Activated CD8-positive, alpha-beta memory T cell treated with anti-CD3 and anti-CD28 coated beads, Interleukin-2, amount 50 U/mL, for 24 hours (primary cell): ENCODE results near the gene KRT26.

Source experiments
- DNase-seq: peaks from one replicate; pipeline ENCODE4 v3.0.0-alpha.2; 2020; ENCODE audit errors: extremely low read depth

KRT26 gene

DNA sequence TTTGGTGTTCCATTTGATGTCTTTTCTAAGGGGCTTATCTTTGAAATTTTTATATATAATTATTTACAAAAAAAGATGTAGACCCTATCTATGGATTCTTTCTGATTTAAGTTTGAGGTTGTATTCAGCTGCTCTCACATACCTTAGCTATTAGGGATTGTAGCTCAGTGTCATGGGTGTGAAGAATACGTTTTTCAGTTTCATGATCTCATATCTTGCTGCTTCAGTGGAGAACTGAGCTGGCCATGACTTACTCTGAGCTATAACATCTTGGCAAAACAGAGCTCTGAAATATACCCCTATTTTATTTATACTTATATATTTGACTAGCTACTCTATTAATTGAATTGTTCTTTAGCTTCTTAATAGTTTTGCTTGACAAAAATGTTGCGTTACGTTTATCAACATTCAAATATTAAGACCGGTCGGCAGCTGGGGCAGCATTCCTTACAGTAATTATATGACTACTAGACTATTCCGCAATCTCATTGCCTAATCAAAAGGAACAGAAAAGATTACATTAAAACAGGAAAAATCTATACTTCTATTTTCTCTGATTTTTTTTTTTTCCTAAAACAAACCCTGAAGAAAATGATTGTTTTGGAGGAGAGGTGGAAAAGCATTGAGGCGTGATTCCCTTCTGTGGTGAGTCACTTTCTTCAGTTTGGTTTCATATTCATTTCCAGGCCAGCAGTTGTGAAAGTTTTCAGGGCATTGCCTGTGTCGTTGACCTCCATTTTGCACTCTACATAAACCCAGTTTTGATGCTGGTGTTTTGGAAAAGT lies 44.4 kb downstream of the KRT26 start:
- DNase-seq, result no peak

DNA sequence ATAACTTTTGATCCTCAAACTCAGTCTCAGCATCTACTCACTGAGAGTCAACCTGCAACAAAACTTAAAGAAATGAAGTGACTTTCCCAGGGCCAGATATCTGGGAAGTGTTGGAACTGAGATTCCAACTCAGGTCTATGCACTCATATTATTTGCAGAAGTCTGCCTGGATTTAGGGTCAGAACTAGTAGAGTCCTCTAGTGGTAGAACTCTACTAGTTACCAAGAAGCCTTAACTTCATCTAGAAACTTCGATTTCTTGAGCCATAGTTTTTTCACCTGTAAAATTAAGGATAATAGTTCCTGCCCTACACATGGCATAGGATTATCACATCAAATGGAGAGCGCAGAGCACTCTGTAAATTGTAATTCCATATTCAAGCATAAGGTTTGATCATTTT lies 45.1 kb downstream of the KRT26 start:
- no peak for DNase-seq

DNA sequence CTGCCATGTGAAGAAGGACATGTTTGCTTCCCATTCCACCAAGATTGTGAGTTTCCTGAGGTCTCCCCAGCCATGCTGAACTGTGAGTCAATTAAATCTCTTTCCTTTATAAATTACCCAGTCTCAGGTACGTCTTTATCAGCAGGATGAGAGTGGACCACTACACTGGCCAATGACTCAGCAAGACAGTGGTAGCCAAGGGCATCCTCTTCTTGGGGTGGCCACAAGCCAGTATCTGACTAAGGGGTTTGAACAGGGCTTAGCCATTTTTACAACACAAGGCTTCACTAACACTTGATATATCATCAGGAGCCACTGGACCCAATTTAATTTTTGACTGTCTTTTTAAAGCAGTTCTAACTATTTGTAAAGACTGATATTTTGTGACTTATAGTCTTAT lies 47.3 kb downstream of the KRT26 start:
- DNase-seq, result no peak

DNA sequence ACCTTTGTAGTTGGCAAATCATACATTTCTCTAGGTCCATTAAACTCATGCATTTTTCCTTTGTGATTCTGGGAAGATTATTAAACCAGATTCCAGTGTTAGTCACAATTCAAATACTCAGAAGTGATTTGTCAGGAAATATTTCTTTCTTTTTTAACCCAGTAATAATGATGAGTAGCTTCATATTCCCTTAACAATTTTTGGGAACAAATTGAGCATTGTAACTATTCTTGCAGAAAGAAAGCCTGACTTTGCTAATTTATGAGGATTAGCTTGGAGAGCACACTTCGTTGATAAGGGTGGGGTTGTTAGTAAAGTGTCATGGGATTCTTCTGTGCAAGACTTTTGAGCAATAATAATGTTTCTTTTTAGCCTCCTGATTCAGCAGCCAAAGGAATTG lies 49.8 kb downstream of the KRT26 start:
- DNase-seq, result no peak

DNA sequence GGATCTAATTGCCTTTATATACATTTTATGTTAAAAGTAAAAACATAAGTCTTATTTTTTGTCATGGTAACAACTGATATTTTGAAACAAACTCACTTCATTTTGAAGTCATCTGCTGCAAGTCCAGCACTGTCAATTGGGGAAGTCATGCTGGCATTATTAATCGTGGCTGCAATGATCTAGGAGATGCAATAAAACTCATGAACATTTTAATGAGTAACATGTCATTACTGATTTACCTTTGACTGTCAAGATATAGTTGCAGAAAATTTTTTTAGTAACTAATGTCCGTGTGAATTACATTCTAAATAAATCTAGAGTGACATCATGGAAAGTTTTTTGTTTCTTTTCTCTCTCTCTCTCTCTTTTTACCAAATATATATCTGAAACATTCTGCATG lies 51.1 kb downstream of the KRT26 start:
- no peak for DNase-seq

DNA sequence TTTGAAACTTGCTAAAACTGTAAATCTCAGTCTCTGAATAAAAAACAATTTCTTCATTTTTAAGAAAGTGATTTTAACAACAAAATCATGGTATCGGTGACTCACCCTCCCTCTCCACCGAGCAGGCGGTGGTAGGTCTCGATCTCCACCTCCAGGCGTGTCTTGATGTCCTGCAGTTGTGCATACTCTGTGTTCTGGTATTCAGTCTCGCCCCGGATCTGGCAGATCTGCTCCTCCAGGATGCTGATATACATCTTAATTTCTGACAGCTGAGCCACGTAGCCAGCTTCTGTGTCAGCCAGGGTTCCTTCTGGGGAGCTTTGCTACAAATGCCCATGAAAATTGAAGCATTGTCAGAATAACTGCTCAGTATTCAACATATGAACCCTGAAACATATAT lies 53.1 kb downstream of the KRT26 start:
- DNase-seq, result no peak

DNA sequence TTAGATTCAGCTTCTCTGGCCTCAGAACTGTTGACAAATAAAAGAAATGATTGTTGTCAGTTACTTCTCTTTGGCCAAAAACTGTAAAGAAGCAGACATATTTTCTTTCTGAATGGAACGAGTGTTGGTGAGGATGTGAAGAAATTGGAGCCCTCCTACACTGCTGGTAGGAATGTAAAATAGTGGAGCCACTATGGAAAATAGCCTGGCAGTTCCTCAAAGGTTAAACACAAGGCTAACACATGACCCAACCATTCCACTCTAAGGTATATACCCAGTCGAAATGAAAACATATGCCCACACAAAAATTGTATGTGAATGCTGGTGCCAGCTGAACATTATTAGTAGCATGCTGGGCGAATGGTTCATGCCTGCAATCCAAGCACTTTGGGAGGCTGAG lies 54.2 kb downstream of the KRT26 start:
- DNase-seq, result no peak
